Keratinocyte (primary cell): Measurements from ENCODE around the gene TAOK2. TPM values are rescaled to one million over a fixed set of nuclear protein-coding genes. Genes with fewer than 3 reads are reported as not detected.

Experiments used
- DNase-seq: peaks from one replicate; pipeline ENCODE4 v3.0.0-alpha.2; 2011; ENCODE audit warnings: low read depth, missing footprints, low spot score
- FAIRE-seq: peaks from 2 replicates; lab custom pipeline; 2011; peaks lifted over from hg19 to GRCh38; lab: Jason Lieb, UNC
- H2AFZ ChIP-seq: 2 replicates; pipeline ENCODE4 v1.6.0; 2012; ENCODE audit warnings: low read length, control low read depth, inconsistent platforms; ENCODE audit not compliant: control insufficient read depth
- H3K27ac ChIP-seq: 2 replicates; pipeline ENCODE4 v1.5.1; 2011; ENCODE audit warnings: low read length; ENCODE audit not compliant: control insufficient read depth, insufficient read depth
- H3K27me3 ChIP-seq: 3 replicates; pipeline ENCODE4 v1.6.0; 2011; ENCODE audit warnings: low read length; ENCODE audit not compliant: control insufficient read depth, insufficient read depth; ENCODE audit errors: extremely low read depth
- H3K36me3 ChIP-seq, 2 experiments: 2 replicates in 1 of 2; 3 replicates in 1 of 2; pipeline ENCODE4 v1.5.1; 2011; ENCODE audit warnings: low read length in 2 of 2, mild to moderate bottlenecking in 1 of 2; ENCODE audit not compliant: control insufficient read depth in 2 of 2, insufficient read depth in 2 of 2; ENCODE audit errors: extremely low read depth in 1 of 2
- H3K4me1 ChIP-seq: 3 replicates; pipeline ENCODE4 v1.5.1; 2011; ENCODE audit warnings: low read length; ENCODE audit not compliant: control insufficient read depth, insufficient read depth; ENCODE audit errors: extremely low read depth
- H3K4me2 ChIP-seq: 3 replicates; pipeline ENCODE4 v1.6.0; 2011; ENCODE audit warnings: low read depth, low read length; ENCODE audit not compliant: control insufficient read depth, insufficient read depth; ENCODE audit errors: extremely low read depth
- H3K4me3 ChIP-seq, 3 experiments: fragments of 200-600 bp in 1 of 3; sonication (generic) in 1 of 3; 2 replicates in 2 of 3; 3 replicates in 1 of 3; pipeline ENCODE4 v1.5.1; 2011 to 2016; ENCODE audit warnings: low read length in 3 of 3, mild to moderate bottlenecking in 3 of 3, control low read depth in 2 of 3, inconsistent platforms in 1 of 3, low read depth in 1 of 3, mixed read lengths in 1 of 3, mixed run types in 1 of 3, moderate library complexity in 1 of 3; ENCODE audit not compliant: control insufficient read depth in 2 of 3, insufficient read depth in 2 of 3; ENCODE audit errors: extremely low read depth in 1 of 3
- H3K79me2 ChIP-seq: 2 replicates; pipeline ENCODE4 v1.6.0; 2012; ENCODE audit warnings: low read length; ENCODE audit not compliant: control insufficient read depth, insufficient read depth
- H3K9ac ChIP-seq: 3 replicates; pipeline ENCODE4 v1.6.0; 2011; ENCODE audit warnings: low read length; ENCODE audit not compliant: control insufficient read depth, insufficient read depth; ENCODE audit errors: extremely low read depth
- H3K9me1 ChIP-seq: 3 replicates; pipeline ENCODE4 v1.6.0; 2011; ENCODE audit warnings: low read length; ENCODE audit not compliant: control insufficient read depth, insufficient read depth; ENCODE audit errors: extremely low read depth
- H3K9me3 ChIP-seq: 2 replicates; pipeline ENCODE4 v1.5.1; 2012; ENCODE audit warnings: low read depth, low read length; ENCODE audit not compliant: control insufficient read depth
- H4K20me1 ChIP-seq: 3 replicates; pipeline ENCODE4 v1.6.0; 2011; ENCODE audit warnings: low read length; ENCODE audit not compliant: control insufficient read depth, insufficient read depth; ENCODE audit errors: extremely low read depth
- EZH2 ChIP-seq: IDR thresholded peaks from one replicate; pipeline ENCODE4 v1.6.1; 2012; ENCODE audit warnings: inconsistent platforms, mild to moderate bottlenecking, low read length, moderate library complexity
- dilution Hi-C: fragments of 300-500 bp; cut with MboI; formaldehyde crosslinking; loops from one replicate; pipeline ENCODE4 v1.7.0; 2020; ENCODE audit warnings: low sequenced_read_pairs; ENCODE audit not compliant: extremely low pct_ligation_motif_present
- polyA plus RNA-seq, 5 experiments: library from polyadenylated mRNA; depleted of rRNA in 3 of 5; stranded (reverse) in 3 of 5; stranded (forward) in 1 of 5; unstranded in 1 of 5; fragments of >200 nt; gene quantifications; 1 replicate in 1 of 5; 2 replicates in 3 of 5; 3 replicates in 1 of 5; pipeline versions ENCODE4 v1.2.1 to v1.2.3, GENCODE V29; 2011 to 2012; ENCODE audit warnings: missing spikeins in 2 of 5, low read depth in 1 of 5, low replicate concordance in 1 of 5
- TF ChIP-seq, protein P1 (sequence below), 3 experiments: IDR thresholded peaks in 1 of 3; conservative IDR thresholded peaks in 1 of 3; optimal IDR thresholded peaks in 1 of 3; 2 replicates in 2 of 3; 3 replicates in 1 of 3; pipeline versions ENCODE3 to v1.5.1; 2011; ENCODE audit warnings: low read length in 3 of 3, mild to moderate bottlenecking in 3 of 3, moderate library complexity in 2 of 3, control low read depth in 1 of 3, inconsistent platforms in 1 of 3; ENCODE audit not compliant: insufficient read depth in 2 of 3; ENCODE audit errors: extremely low read depth in 1 of 3

The TAOK2 gene
- polyA plus RNA-seq, 1 donor (not counting 4 experiments of a cell fraction or from before 2014, with no cell fraction given), result 13.8 TPM

DNA sequence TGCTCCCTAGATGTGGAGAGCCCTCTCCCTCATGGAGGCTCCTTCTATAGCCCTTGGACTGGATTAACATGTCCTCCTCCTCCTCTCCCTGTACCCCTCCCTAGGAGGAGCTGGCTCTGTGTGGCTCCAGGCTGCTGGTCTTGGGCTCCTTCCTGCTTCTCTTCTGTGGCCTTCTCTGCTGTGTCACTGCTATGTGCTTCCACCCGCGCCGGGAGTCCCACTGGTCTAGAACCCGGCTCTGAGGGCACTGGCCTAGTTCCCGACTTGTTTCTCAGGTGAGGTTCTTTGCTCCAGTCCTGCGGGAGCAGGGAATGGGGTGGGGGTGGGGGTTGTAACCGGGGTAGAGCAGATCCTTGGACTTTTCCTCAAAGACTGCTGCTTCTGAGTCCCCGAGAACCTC is 2.4 kb upstream of the TAOK2 start:
- no peak overlapping the region for H3K9ac ChIP-seq
- no peak overlapping the region for H3K4me2 ChIP-seq
- H3K79me2 ChIP-seq, result peaks cover 25% of the 10 kb centered on the region
- dilution Hi-C loops, result no loop called here
- DNase-seq, result no peak
- H3K36me3 ChIP-seq, result peaks cover 5 to 13% of the 10 kb centered on the region in 2 experiments
- no peak overlapping the region for H3K27ac ChIP-seq
- no peak for FAIRE-seq
- H3K27me3 ChIP-seq, result no peaks in the 10 kb centered on the region
- H3K9me1 ChIP-seq, result peaks cover 3% of the 10 kb centered on the region
- H4K20me1 ChIP-seq, result peaks cover 8% of the 10 kb centered on the region
- H3K4me3 ChIP-seq, result no peak overlapping the region
- TF ChIP-seq EZH2, result no peak
- TF ChIP-seq, protein P1, sequence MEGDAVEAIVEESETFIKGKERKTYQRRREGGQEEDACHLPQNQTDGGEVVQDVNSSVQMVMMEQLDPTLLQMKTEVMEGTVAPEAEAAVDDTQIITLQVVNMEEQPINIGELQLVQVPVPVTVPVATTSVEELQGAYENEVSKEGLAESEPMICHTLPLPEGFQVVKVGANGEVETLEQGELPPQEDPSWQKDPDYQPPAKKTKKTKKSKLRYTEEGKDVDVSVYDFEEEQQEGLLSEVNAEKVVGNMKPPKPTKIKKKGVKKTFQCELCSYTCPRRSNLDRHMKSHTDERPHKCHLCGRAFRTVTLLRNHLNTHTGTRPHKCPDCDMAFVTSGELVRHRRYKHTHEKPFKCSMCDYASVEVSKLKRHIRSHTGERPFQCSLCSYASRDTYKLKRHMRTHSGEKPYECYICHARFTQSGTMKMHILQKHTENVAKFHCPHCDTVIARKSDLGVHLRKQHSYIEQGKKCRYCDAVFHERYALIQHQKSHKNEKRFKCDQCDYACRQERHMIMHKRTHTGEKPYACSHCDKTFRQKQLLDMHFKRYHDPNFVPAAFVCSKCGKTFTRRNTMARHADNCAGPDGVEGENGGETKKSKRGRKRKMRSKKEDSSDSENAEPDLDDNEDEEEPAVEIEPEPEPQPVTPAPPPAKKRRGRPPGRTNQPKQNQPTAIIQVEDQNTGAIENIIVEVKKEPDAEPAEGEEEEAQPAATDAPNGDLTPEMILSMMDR (optimal IDR thresholded peaks at IDR 0.05 in 1 of 3, IDR thresholded peaks at IDR 0.05 in 1 of 3, conservative IDR thresholded peaks at IDR 0.05 in 1 of 3; ENCODE audit: extremely low read depth in 1 of 3, insufficient read depth in 2 of 3, low read length in 3 of 3), result no peak
- no peaks in the 10 kb centered on the region for H3K9me3 ChIP-seq
- H3K4me1 ChIP-seq, result peaks cover 15% of the 10 kb centered on the region
- H2AFZ ChIP-seq, result no peak overlapping the region

DNA sequence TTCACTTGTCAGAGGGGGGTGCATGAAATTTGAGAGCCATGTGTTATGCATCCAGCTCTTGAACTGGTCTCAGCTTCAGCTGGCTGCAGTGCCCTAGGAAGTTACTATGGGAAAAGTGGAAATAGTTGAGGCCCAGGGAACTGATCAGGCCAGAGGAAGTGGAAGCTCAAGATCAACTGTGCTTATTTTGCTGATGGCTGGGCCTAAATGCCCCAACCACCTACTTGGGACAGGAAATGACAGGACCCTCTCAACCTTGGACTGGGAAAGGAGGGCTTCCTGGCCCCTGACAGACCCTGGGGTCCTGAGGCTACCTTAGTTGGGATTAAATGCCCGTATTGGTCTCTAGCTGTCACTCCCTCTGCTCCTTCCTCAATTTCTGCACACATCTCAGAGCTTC is 1.2 kb upstream of the TAOK2 start:
- no peak overlapping the region for H3K27ac ChIP-seq
- dilution Hi-C loops, result no loop called here

More for the DNA sequence above, 1.2 kb upstream of the TAOK2 start:
- Histone ChIP-seq H2AFZ (no peak overlapping the region), H3K4me1 (peaks cover 18% of the 10 kb centered on the region), H3K79me2 (peaks cover 37% of the 10 kb centered on the region), H3K4me2 (no peak overlapping the region), H3K36me3 (peaks cover 7 to 13% of the 10 kb centered on the region in 2 experiments), H4K20me1 (peaks cover 19% of the 10 kb centered on the region), H3K9ac (no peak overlapping the region), H3K9me1 (peaks cover 7% of the 10 kb centered on the region), H3K9me3 (no peaks in the 10 kb centered on the region), H3K27me3 (no peaks in the 10 kb centered on the region), H3K4me3 (no peak overlapping the region)
- no peak for FAIRE-seq
- DNase-seq, result no peak
- no peak for TF ChIP-seq EZH2
- TF ChIP-seq, protein P1 (optimal IDR thresholded peaks at IDR 0.05 in 1 of 3, IDR thresholded peaks at IDR 0.05 in 1 of 3, conservative IDR thresholded peaks at IDR 0.05 in 1 of 3; ENCODE audit: extremely low read depth in 1 of 3, insufficient read depth in 2 of 3, low read length in 3 of 3), result no peak
